ENCODE data around the gene SGK1.
"Not testable (repeated sequence)": the region's sequence is repeated elsewhere in the genome, so short reads cannot be mapped to it uniquely, and the experiment has no call there.

Gene SGK1

DNA sequence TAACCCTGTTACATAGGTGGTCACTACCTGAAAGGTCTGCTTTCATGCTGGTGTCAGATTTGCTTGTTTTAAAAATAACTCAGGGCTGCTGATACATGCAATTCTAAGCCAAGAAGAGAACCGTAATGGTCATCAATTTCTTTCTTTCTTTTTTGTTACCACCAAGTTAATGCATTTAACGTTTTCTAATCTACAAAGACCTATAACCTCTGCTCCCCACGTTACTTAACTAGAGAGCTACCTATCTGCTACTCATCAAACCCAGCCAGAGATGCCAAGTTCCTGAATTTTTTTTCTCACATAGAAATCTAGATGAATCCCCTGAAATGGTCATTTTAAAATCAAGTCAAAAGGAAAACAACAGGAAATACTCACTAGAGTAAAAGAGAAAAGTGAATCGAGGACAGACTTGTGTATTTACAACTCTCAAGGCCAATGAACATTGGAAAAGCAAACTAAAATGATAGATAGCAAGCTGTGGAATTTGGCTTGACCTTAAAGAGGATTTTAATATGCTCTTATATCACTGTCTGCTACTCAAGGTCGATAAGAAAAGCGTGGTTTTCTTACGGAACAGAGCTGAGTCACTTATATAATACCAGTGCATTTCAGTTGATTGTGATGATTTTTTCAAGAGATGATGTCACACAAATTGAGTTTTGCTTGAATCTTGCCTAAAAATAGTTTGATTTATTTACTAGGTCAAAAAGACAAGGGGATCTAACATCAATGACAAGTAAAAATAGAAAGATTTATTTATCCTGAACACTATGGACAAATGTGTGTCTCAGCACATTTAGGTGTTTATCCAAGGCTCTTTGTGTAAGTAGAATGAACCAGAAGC, 67.9 kb downstream of the SGK1 start:
- no peak for DNase-seq

GRCh38 chr6:134249239-134249758, 68.6 kb downstream of the SGK1 start:
- no peak for DNase-seq

- DNase-seq, result no peak
These were observed 69.9 kb downstream of the SGK1 start for GRCh38 chr6:134247844-134248580.

- no peak for DNase-seq
These were observed 70.6 kb downstream of the SGK1 start for GRCh38 chr6:134247231-134247833.

- DNase-seq, result no peak
These were observed 72.2 kb downstream of the SGK1 start for GRCh38 chr6:134245706-134246105.

DNA sequence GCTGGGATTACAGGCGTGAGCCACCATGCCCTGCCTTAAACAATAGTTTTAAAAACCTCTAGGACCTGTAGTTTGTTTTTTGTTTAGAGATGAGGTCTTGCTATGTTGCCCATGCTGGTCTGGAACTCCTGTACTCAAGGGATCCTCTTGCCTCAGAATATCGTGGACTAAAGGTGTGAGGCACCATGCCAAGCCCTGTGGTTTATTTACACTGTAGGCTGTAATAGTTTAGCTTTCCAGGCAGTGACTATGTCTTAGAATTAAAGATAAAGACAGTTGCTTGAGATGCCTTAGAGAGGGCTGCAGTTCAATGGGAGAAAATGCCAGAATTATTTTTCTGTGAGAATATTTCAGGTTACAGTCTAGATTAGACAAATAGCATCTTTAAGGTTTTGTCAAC, 72.9 kb downstream of the SGK1 start:
- DNase-seq, result no peak

DNA sequence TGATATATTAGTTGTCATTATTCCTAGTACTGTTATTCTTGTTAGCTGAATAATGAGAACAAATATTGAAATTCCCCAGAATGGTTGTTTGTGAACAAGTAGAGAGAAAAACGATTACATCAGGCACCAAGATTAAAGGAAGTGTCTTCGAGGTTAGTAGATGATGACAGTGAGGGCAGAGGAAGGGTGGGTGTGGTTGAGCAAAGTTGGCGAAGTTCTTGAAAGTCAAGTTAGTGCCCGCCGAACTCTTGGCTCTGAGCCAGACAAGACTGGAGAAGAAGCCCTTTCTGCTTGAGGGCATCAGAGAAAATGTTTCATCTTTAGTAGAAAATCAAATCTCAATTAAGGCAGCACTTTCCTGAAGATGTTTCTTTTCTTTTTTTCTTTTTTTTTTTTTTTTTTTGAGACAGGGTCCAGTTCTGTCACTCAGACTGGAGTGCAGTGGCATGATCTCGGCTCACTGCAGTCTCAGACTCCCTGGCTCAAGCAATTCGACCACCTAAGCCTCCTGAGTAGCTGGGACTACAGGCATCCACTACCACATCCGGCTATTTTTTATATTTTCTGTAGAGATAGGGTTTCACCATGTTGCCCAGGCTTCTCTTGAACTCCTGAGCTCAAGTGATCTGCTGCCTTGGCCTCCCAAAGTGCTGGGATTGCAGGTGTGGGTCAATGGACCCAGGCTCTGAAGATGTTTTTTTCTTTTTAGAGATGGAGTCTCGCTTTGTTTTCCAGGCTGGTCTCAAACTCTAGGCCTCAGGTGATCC, 77.1 kb downstream of the SGK1 start:
- no peak for DNase-seq

GRCh38 chr6:134238960-134239795, 78.7 kb downstream of the SGK1 start:
- DNase-seq, result no peak

- no peak for DNase-seq
These were observed 79.9 kb downstream of the SGK1 start for GRCh38 chr6:134238006-134238405.

- no peak for DNase-seq
These were observed 81.8 kb downstream of the SGK1 start for GRCh38 chr6:134235937-134236751.

DNA sequence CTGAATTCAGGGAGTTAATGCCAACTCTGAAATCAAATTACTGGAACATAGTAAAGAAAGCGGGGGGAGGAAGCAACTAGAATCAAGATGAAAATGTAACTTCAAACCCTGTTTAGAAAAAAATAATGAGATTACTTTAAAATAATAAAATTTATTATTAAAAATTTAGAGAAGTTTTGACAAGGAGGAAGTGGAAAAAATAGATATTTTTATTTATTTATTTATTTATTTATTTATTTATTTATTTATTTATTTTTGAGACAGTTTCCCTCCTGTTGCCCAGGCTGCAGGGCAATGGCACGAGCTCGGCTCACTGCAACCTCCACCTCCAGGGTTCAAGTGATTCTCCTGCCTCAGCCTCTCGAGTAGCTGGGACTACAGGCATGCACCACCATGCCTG, 82.6 kb downstream of the SGK1 start:
- DNase-seq, result not testable (repeated sequence)

DNA sequence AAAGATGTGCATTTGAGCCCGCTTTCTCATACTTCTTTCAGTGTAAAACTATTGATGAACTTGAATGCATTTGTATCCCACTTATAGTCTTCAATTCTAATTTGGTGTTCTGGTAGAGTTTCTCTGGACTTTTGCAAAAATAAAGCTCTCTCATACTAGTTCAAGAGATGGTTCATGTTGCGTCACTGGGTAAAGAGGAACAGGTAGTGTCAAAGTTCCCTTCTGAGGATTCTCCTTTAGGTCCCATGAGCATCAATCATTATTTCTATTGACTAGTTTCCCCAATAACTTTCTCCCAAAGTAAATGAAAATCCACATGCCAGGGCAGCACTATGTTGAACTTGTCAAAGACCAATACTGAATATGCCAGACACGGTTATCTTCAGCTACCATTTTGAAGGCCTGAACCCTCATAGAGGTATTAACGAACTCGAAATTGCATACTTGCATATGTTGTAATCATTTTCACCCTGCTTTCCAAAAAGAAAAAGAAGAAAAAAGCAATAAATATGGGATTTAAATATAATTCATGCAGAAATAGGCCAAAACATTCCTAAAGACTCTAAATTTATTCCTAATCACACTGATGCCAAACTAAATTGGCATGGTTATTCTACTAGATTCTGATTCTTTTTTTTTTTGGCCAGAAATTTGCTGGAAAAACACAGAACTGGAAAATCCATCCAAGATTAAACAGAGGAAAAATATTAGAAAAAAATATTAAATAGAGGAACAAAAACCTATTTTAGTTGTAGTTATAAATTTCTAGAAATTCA, 84.5 kb downstream of the SGK1 start:
- DNase-seq, result no peak

DNA sequence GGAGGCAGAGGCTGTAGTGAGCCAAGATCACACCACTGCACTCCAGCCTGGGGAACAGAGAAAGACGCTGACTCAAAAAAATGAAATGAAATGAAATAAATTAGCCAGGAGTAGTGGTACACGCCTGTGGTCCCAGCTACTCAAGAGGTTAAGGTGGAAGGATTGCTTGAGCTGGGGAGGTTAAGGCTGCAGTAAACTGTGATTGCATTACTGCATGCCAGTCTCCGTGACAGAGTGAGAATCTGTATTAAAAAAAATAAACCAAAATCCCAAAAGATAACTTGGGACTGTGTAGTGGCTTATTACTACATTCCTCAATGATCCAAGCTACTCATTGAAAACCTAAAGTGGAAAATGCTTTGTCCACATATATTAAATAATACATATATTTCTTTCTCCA, 87.0 kb downstream of the SGK1 start:
- DNase-seq, result no peak

DNA sequence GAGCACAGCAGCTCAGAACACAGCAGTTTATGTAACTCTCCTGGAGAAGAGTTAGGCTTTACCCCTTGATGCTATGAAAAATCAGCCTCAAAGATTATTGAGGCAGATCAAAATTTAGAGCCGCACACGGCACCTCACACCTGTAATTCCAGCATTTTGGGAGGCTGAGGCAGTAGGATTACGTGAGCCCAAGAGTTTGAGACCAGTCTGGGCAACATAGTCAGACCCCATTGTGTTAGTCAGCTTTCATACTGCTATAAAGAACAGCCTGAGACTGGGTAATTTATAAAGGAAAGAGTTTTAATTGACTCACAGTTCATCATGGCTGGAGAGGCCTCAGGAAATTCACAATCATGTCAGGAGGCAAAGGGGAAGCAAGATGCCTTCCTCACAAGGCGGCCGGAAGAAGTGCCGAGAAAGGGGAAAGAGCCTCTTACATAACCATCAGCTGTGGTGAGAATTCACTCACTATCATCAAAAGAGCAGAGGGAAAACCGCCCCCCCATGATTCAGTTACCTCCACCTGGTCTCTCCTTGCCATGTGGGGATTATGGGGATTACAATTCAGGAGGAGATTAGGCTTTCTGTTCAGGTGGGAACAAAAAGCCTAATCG, 87.7 kb downstream of the SGK1 start:
- DNase-seq, result no peak

DNA sequence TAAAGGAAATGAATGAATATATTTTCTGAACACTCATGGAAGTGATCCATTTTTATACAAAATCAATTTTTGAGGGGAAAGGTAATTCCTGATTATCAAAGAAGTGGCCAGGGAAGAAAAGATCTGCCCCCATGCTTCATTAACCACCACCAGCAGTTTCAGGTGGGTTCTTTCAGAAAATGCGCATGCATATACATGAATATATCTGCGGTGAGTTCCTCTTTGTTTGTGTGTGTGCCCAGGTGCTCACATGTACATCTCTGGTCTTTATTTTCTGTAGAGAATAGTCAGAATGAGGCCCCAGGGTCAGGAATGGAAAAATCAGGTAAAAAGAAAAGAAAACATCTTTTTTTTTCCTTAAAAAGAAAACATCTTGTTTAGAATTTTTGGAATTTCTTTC, 88.4 kb downstream of the SGK1 start:
- DNase-seq, result no peak

GRCh38 chr6:134223796-134224420, 94.0 kb downstream of the SGK1 start:
- DNase-seq, result no peak

DNA sequence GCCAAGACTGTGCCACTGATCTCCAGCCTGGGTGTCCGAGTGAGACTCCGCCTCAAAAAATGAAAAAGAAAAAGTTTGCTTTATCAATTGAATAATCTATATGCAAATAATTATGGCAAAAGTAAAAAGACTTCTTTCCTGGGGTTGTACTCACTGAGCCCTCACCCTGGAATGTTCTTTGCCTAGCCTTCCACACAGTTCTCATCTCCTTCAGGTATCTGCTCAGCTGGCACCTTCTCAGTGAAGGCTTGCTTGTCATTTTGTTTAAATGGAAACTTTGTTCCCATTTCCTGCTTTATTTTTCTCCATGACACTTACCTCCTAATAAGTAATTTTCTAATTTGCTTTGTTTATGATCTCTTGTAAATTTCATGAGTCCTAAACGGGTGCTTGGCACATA, 96.7 kb downstream of the SGK1 start:
- DNase-seq, result no peak

- no peak for DNase-seq
These were observed 100.1 kb downstream of the SGK1 start for GRCh38 chr6:134217798-134218140.

DNA sequence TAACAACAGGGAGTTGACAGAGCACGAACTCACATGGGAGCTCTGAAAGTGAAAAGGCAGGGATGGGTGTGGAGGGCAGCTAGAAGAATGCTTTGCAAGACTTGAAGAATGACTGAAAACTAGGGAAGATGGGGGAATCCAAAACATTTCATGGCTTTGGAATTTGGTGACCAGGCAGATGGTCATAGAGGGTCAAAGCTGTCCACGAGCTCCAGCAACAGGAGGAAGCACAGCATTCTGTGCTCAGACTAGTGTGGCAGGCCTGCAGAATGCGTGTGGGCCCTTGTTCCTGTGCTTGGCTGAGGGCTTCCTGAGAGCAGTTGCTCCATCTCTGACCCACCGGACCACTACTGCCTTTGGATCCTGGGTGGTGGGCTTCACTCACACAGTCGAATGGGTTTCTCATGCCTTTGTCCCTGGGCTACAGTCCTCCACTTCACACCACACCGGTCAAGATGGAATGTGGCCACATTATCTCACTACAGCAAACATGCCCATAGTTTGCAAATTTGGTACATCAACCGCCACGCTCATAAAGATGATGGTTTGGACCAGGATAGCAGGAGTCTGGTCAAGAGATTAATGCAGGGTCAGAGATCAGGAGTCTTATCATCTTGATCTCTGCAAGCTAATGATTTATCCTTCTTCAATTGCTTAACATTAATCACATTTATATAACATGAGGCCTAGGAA, 100.7 kb downstream of the SGK1 start:
- no peak for DNase-seq
